H1 (cell line): Measurements from ENCODE around the gene KNDC1. TPM values are rescaled to one million over a fixed set of nuclear protein-coding genes. Genes with fewer than 3 reads are reported as not detected.
A peak's percentile ranks its signal among the peaks of the same experiment; 100 is the strongest.

Experiments
- CTCF ChIA-PET: fragments of 300-600 bp; sonication (Branson Sonifier 250); formaldehyde crosslinking; loops from one replicate; lab custom pipeline; 2021; ENCODE audit not compliant: partially characterized antibody; lab: Charles Lee
- POLR2A ChIA-PET: fragments of 300-600 bp; sonication (Branson Sonifier 250); formaldehyde crosslinking; loops from one replicate; lab custom pipeline; 2021; ENCODE audit warnings: inconsistent platforms; ENCODE audit not compliant: partially characterized antibody; lab: Charles Lee
- DNase-seq, 2 experiments: peaks; one replicate each; pipeline versions ENCODE4 v3.0.0 to v3.0.0-alpha.2; 2010 to 2022; ENCODE audit warnings: low spot score in 2 of 2, low read depth in 1 of 2, mixed read lengths in 1 of 2
- FAIRE-seq: peaks from 2 replicates; lab custom pipeline; 2011; peaks lifted over from hg19 to GRCh38; lab: Jason Lieb, UNC
- H2AFZ ChIP-seq: 2 replicates; pipeline ENCODE4 v1.8.1; 2012; ENCODE audit warnings: low read length, inconsistent platforms
- H2AK5ac ChIP-seq: 2 replicates; pipeline ENCODE4 v1.6.1; 2013; ENCODE audit warnings: low read depth, low read length
- H2BK120ac ChIP-seq: replicated peaks from 2 replicates; pipeline ENCODE3; 2013; ENCODE audit warnings: low read depth, low read length, inconsistent platforms
- H2BK12ac ChIP-seq: 2 replicates; pipeline ENCODE4 v1.6.1; 2013; ENCODE audit warnings: low read depth, low read length
- H2BK15ac ChIP-seq: 2 replicates; pipeline ENCODE4 v1.6.1; 2013; ENCODE audit warnings: low read length
- H2BK20ac ChIP-seq: 2 replicates; pipeline ENCODE4 v1.6.1; 2013; ENCODE audit warnings: low read length
- H2BK5ac ChIP-seq: 2 replicates; pipeline ENCODE4 v1.6.1; 2013; ENCODE audit warnings: low read depth, low read length
- H3K14ac ChIP-seq: 2 replicates; pipeline ENCODE4 v1.6.1; 2013; ENCODE audit warnings: inconsistent platforms; ENCODE audit not compliant: insufficient read length
- H3K18ac ChIP-seq: 2 replicates; pipeline ENCODE4 v1.6.1; 2013; ENCODE audit warnings: low read length; ENCODE audit errors: extremely low read depth
- H3K23ac ChIP-seq: 2 replicates; pipeline ENCODE4 v1.6.1; 2013; ENCODE audit warnings: inconsistent platforms; ENCODE audit not compliant: insufficient read length
- H3K23me2 ChIP-seq: 2 replicates; pipeline ENCODE4 v1.6.1; 2013; ENCODE audit warnings: low read depth, low read length
- H3K27ac ChIP-seq: 2 replicates; pipeline ENCODE4 v1.6.1; 2011; ENCODE audit warnings: low read depth, low read length, inconsistent platforms
- H3K27me3 ChIP-seq, 4 experiments: replicated peaks in 1 of 4; 1 replicate in 1 of 4; 2 replicates in 3 of 4; pipeline versions ENCODE4 v1.6.1 to v1.8.1; 2011 to 2013; ENCODE audit warnings: low read length in 3 of 4, mild to moderate bottlenecking in 3 of 4, inconsistent platforms in 2 of 4, mixed read lengths in 2 of 4, moderate library complexity in 1 of 4; ENCODE audit not compliant: control insufficient read depth in 3 of 4, insufficient read depth in 3 of 4; ENCODE audit errors: extremely low read depth in 1 of 4
- H3K36me3 ChIP-seq, 4 experiments: 2 replicates each; pipeline versions ENCODE4 v1.6.1 to v1.8.1; 2011 to 2013; ENCODE audit warnings: mild to moderate bottlenecking in 4 of 4, low read length in 3 of 4, moderate library complexity in 2 of 4, control low read depth in 1 of 4, inconsistent platforms in 1 of 4; ENCODE audit not compliant: insufficient read depth in 4 of 4, control insufficient read depth in 2 of 4
- H3K4ac ChIP-seq: replicated peaks from 2 replicates; pipeline ENCODE3; 2013; ENCODE audit warnings: low read length, low read depth, mixed read lengths, inconsistent platforms; ENCODE audit not compliant: insufficient read length
- H3K4me1 ChIP-seq, 4 experiments: replicated peaks in 1 of 4; 1 replicate in 1 of 4; 2 replicates in 3 of 4; pipeline versions ENCODE4 v1.6.1 to v1.8.1; 2011 to 2013; ENCODE audit warnings: low read length in 3 of 4, inconsistent platforms in 2 of 4, mixed read lengths in 1 of 4; ENCODE audit not compliant: insufficient read depth in 4 of 4, control insufficient read depth in 3 of 4
- H3K4me2 ChIP-seq, 2 experiments: 2 replicates each; pipeline versions ENCODE4 v1.6.1 to v1.8.1; 2011 to 2013; ENCODE audit warnings: low read depth in 2 of 2, low read length in 2 of 2, control low read depth in 1 of 2, inconsistent platforms in 1 of 2, mild to moderate bottlenecking in 1 of 2; ENCODE audit not compliant: insufficient read depth in 1 of 2
- H3K4me3 ChIP-seq, 4 experiments: fragments of 200-600, 300-600 bp in 1 of 4; sonication (generic), shearing (Covaris generic), sonication (Bioruptor Twin) in 1 of 4; 2 replicates each; pipeline versions ENCODE4 v1.5.1 to v1.8.1; 2011 to 2016; ENCODE audit warnings: low read length in 4 of 4, low read depth in 3 of 4, control low read depth in 2 of 4, inconsistent platforms in 2 of 4, mild to moderate bottlenecking in 2 of 4, mixed read lengths in 1 of 4, moderate library complexity in 1 of 4; ENCODE audit not compliant: insufficient read depth in 2 of 4; ENCODE audit errors: extremely low read depth in 1 of 4
- H3K56ac ChIP-seq: replicated peaks from 2 replicates; pipeline ENCODE3; 2013; ENCODE audit warnings: low read depth, mild to moderate bottlenecking, mixed read lengths, low read length, inconsistent platforms; ENCODE audit not compliant: insufficient read length
- H3K79me1 ChIP-seq: 2 replicates; pipeline ENCODE4 v1.6.1; 2013; ENCODE audit warnings: low read depth, low read length, control low read depth
- H3K79me2 ChIP-seq, 2 experiments: 2 replicates each; pipeline versions ENCODE4 v1.6.1 to v1.8.1; 2012 to 2013; ENCODE audit warnings: low read length in 2 of 2, mild to moderate bottlenecking in 2 of 2, inconsistent platforms in 1 of 2; ENCODE audit not compliant: insufficient read depth in 2 of 2, control insufficient read depth in 1 of 2
- H3K9ac ChIP-seq, 4 experiments: replicated peaks in 1 of 4; 1 replicate in 1 of 4; 2 replicates in 3 of 4; pipeline versions ENCODE4 v1.6.1 to v1.8.1; 2011 to 2013; ENCODE audit warnings: low read depth in 3 of 4, low read length in 3 of 4, control low read depth in 2 of 4, mild to moderate bottlenecking in 2 of 4, moderate library complexity in 2 of 4, inconsistent platforms in 1 of 4; ENCODE audit errors: extremely low read depth in 1 of 4
- H3K9me3 ChIP-seq, 2 experiments: 2 replicates each; pipeline versions ENCODE4 v1.6.1 to v1.8.1; 2012 to 2013; ENCODE audit warnings: mild to moderate bottlenecking in 2 of 2, moderate library complexity in 2 of 2, control low read depth in 1 of 2, inconsistent platforms in 1 of 2, low read depth in 1 of 2, low read length in 1 of 2, mixed read lengths in 1 of 2; ENCODE audit not compliant: insufficient read depth in 2 of 2
- H4K20me1 ChIP-seq, 2 experiments: replicated peaks in 1 of 2; 2 replicates each; pipeline versions ENCODE3 to v1.8.1; 2011 to 2013; ENCODE audit warnings: inconsistent platforms in 2 of 2, low read length in 2 of 2, mild to moderate bottlenecking in 1 of 2; ENCODE audit not compliant: insufficient read depth in 2 of 2, control insufficient read depth in 1 of 2
- H4K5ac ChIP-seq: 2 replicates; pipeline ENCODE4 v1.6.1; 2013; ENCODE audit warnings: low read length, low read depth, mixed read lengths, inconsistent platforms; ENCODE audit not compliant: insufficient read length
- H4K8ac ChIP-seq: 2 replicates; pipeline ENCODE4 v1.8.0; 2013; ENCODE audit warnings: mild to moderate bottlenecking, moderate library complexity, low read length, inconsistent platforms; ENCODE audit not compliant: insufficient read depth; ENCODE audit errors: extremely low read depth
- H4K91ac ChIP-seq: replicated peaks from 2 replicates; pipeline ENCODE3; 2013; ENCODE audit warnings: low read length, mixed read lengths, inconsistent platforms; ENCODE audit not compliant: insufficient read length
- CBX5 ChIP-seq: fragments of 300-800, 300-1000 bp; sonication (generic); IDR thresholded peaks from 2 replicates; pipeline ENCODE4 v1.7.1; 2016; ENCODE audit warnings: antibody characterized with exemption, low read length, low read depth
- GABPA ChIP-seq: IDR thresholded peaks from 2 replicates; pipeline ENCODE4 v1.6.1; 2011; ENCODE audit warnings: mild to moderate bottlenecking, low read length, moderate library complexity, borderline replicate concordance; ENCODE audit not compliant: insufficient read depth
- HDAC6 ChIP-seq: IDR thresholded peaks from one replicate; pipeline ENCODE4 v1.7.1; 2012; ENCODE audit warnings: low read depth, mild to moderate bottlenecking, inconsistent platforms, low read length, moderate library complexity
- JUN ChIP-seq: IDR thresholded peaks from 2 replicates; pipeline ENCODE4 v1.6.1; 2011; ENCODE audit warnings: low read depth, mild to moderate bottlenecking, improper control_type of control experiment, low read length
- NRF1 ChIP-seq: IDR thresholded peaks from 2 replicates; pipeline ENCODE4 v1.6.1; 2011; ENCODE audit warnings: mild to moderate bottlenecking, low read depth, low read length, improper control_type of control experiment
- POU5F1 ChIP-seq: IDR thresholded peaks from 2 replicates; pipeline ENCODE4 v1.6.1; 2011; ENCODE audit warnings: low read depth, mild to moderate bottlenecking, low read length, moderate library complexity
- SIRT6 ChIP-seq: IDR thresholded peaks from one replicate; pipeline ENCODE4 v1.7.1; 2012; ENCODE audit warnings: low read length, inconsistent platforms
- SIX5 ChIP-seq: IDR thresholded peaks from 2 replicates; pipeline ENCODE4 v1.6.1; 2011; ENCODE audit warnings: mild to moderate bottlenecking, low read depth, low read length
- SRF ChIP-seq: IDR thresholded peaks from 2 replicates; pipeline ENCODE4 v1.6.1; 2011; ENCODE audit warnings: mild to moderate bottlenecking, low read depth, low read length, moderate library complexity
- TAF1 ChIP-seq: IDR thresholded peaks from 2 replicates; pipeline ENCODE4 v1.6.1; 2011; ENCODE audit warnings: mild to moderate bottlenecking, low read depth, low read length
- WGBS, 2 experiments: shearing (Covaris generic) in 1 of 2; methylation state at CpG; one replicate each; pipeline versions ENCODE4 v1.1.6 to v1.1.7; 2013 to 2015; ENCODE audit warnings: low lambda C conversion rate in 2 of 2, mixed read lengths in 2 of 2, inconsistent platforms in 1 of 2, low coverage in 1 of 2, missing lambda C conversion rate in 1 of 2; ENCODE audit not compliant: insufficient replicate concordance in 2 of 2, insufficient coverage in 1 of 2, insufficient read length in 1 of 2; ENCODE audit errors: extremely low coverage in 1 of 2, missing lambda C conversion rate in 1 of 2; 5-methylcytosine and 5-hydroxymethylcytosine counted together
- polyA plus RNA-seq, 7 experiments: library from polyadenylated mRNA; depleted of rRNA in 3 of 7; stranded (reverse) in 5 of 7; unstranded in 2 of 7; fragments of >200 nt in 5 of 7; fragments of 200-250 nt in 2 of 7; gene quantifications; 1 replicate in 5 of 7; 2 replicates in 1 of 7; 4 replicates in 1 of 7; pipeline versions ENCODE4 v1.2.1 to v1.2.3, GENCODE V29; 2011 to 2013; ENCODE audit warnings: missing spikeins in 2 of 7, mixed read lengths in 2 of 7
- total RNA-seq: library from RNA; stranded (reverse); fragmentation: NEBNext Ultra II Directional; extraction: Animal tissue kit (Norgen Biotek cat#: 25700); gene quantifications from 2 replicates; pipeline ENCODE4 v1.2.1, GENCODE V29; 2021

KNDC1 gene
- total and polyA plus RNA-seq, 2 of the 8 experiments (the other 6 are each of a cell fraction or from before 2014, with no cell fraction given), result 7.5 to 16.7 TPM

GRCh38 chr10:133238466-133238804 lies 78.4 kb downstream of the KNDC1 start:
- CTCF ChIA-PET, result interaction anchor here (1.8 kb wide), 1 partner anchor 69 kb away, joined by 7 read pairs; no protein-coding TSS in a partner anchor
- Histone ChIP-seq H3K18ac (peak overlapping the region; percentile 60; the same call in 1 of the 2 replicates), H2AK5ac (no peak overlapping the region), H3K4me1 (peaks cover 3 to 23% (median 13%) of the 10 kb centered on the region in 4 experiments), H3K4me2 (peak overlapping the region; percentile 91 to 92), H3K9ac (no peak overlapping the region; a peak in 1 of 7 replicates), H3K14ac (no peak overlapping the region), H3K9me3 (no peaks in the 10 kb centered on the region), H2BK12ac (0 out of 2 replicates have a peak overlapping the region, but pooled peaks have one; percentile 3), H3K4ac (no peak overlapping the region), H2BK5ac (no peak overlapping the region), H3K4me3 (peak overlapping the region; percentile 22 to 62 (median 37); a peak in 7 of 8 replicates), H4K8ac (no peak overlapping the region), H3K27me3 (peaks cover 23 to 46% (median 43%) of the 10 kb centered on the region in 4 experiments), H4K91ac (no peak overlapping the region), H3K36me3 (peaks cover 0 to 5% (median 0%) of the 10 kb centered on the region in 4 experiments; a peak in 4 of 8 replicates), H2BK120ac (no peak overlapping the region), H3K56ac (no peak overlapping the region), H3K23ac (no peak overlapping the region), H2AFZ (no peak overlapping the region), H3K79me2 (no peaks in the 10 kb centered on the region), H4K20me1 (peaks cover 0 to 4% of the 10 kb centered on the region in 2 experiments), H3K79me1 (0 out of 2 replicates have a peak, but pooled peaks cover 2% of the 10 kb centered on the region), H2BK20ac (no peak overlapping the region), H4K5ac (no peak overlapping the region), H2BK15ac (no peak overlapping the region), H3K27ac (no peak overlapping the region), H3K23me2 (peaks cover 12% of the 10 kb centered on the region; the same call in 1 of the 2 replicates)
- FAIRE-seq (peak; percentile 19), DNase-seq (no peak)
- POLR2A ChIA-PET, result interaction anchor here (1.0 to 1.7 kb wide), 6 partner anchors 9 to 26 kb away, joined by 3 to 6 read pairs (median 4); no protein-coding TSS in a partner anchor
- 12% methylated on average over 8 of the region's 15 CpGs; no CpG with 5 or more reads in 1 of the 2 experiments for WGBS, 2 experiments
- no peak for TF ChIP-seq SIX5
- no peak for TF ChIP-seq SRF
- TF ChIP-seq POU5F1, result no peak
- no peak for TF ChIP-seq SIRT6
- TF ChIP-seq TAF1, result no peak
- no peak for TF ChIP-seq HDAC6
- no peak for TF ChIP-seq CBX5
- TF ChIP-seq NRF1, result no peak
- no peak for TF ChIP-seq JUN
- no peak for TF ChIP-seq GABPA
